Measurements from ENCODE around the gene MRPL37.

The MRPL37 gene

GRCh38 chr1:54223441-54224202 lies 23.7 kb downstream of the MRPL37 start:
- Histone ChIP-seq H3K4me3 (ENCODE audit: low read length) (no peak overlapping the region), H3K36me3 (ENCODE audit: control insufficient read depth, low read length) (peaks cover 12% of the 10 kb centered on the region), H3K79me2 (ENCODE audit: control insufficient read depth, low read length) (no peaks in the 10 kb centered on the region), H3K27me3 (ENCODE audit: control insufficient read depth, low read length) (no peaks in the 10 kb centered on the region), H3F3A (ENCODE audit: control insufficient read depth, insufficient read depth) (no peaks in the 10 kb centered on the region), H3K4me2 (ENCODE audit: low read length) (no peak overlapping the region), H3K27ac (ENCODE audit: low read depth, low read length) (no peak overlapping the region), H4K20me1 (ENCODE audit: control insufficient read depth, insufficient read depth, low read depth, low read length) (no peaks in the 10 kb centered on the region), H3K9me3 (ENCODE audit: control insufficient read depth, insufficient read depth, low read length) (no peaks in the 10 kb centered on the region), H3K9me2 (replicated peaks; ENCODE audit: control insufficient read depth, low read length) (no peaks in the 10 kb centered on the region), H3K4me1 (ENCODE audit: control insufficient read depth, low read length) (no peaks in the 10 kb centered on the region)
- TF ChIP-seq CTCF (IDR thresholded peaks at IDR 0.05; ENCODE audit: low read depth, low read length, poor library complexity, severe bottlenecking) (no peak), EZH2phosphoT487 (IDR thresholded peaks at IDR 0.05; ENCODE audit: borderline replicate concordance, low read length) (no peak)

GRCh38 chr1:54224233-54224632 lies 24.3 kb downstream of the MRPL37 start:
- Histone ChIP-seq H3K36me3 (ENCODE audit: control insufficient read depth, low read length) (peaks cover 5% of the 10 kb centered on the region), H3K27me3 (ENCODE audit: control insufficient read depth, low read length) (no peaks in the 10 kb centered on the region), H3K4me2 (ENCODE audit: low read length) (no peak overlapping the region), H3K27ac (ENCODE audit: low read depth, low read length) (no peak overlapping the region), H3K4me3 (ENCODE audit: low read length) (no peak overlapping the region), H3K79me2 (ENCODE audit: control insufficient read depth, low read length) (no peaks in the 10 kb centered on the region), H3K4me1 (ENCODE audit: control insufficient read depth, low read length) (no peaks in the 10 kb centered on the region), H3F3A (ENCODE audit: control insufficient read depth, insufficient read depth) (no peaks in the 10 kb centered on the region), H4K20me1 (ENCODE audit: control insufficient read depth, insufficient read depth, low read depth, low read length) (no peaks in the 10 kb centered on the region), H3K9me2 (replicated peaks; ENCODE audit: control insufficient read depth, low read length) (no peaks in the 10 kb centered on the region), H3K9me3 (ENCODE audit: control insufficient read depth, insufficient read depth, low read length) (no peaks in the 10 kb centered on the region)
- TF ChIP-seq CTCF (IDR thresholded peaks at IDR 0.05; ENCODE audit: low read depth, low read length, poor library complexity, severe bottlenecking) (no peak), EZH2phosphoT487 (IDR thresholded peaks at IDR 0.05; ENCODE audit: borderline replicate concordance, low read length) (no peak)

- no peaks in the 10 kb centered on the region for H3K36me3 ChIP-seq (ENCODE audit: control insufficient read depth, low read length)
- H4K20me1 ChIP-seq (ENCODE audit: control insufficient read depth, insufficient read depth, low read depth, low read length), result no peaks in the 10 kb centered on the region
- H3K9me3 ChIP-seq (ENCODE audit: control insufficient read depth, insufficient read depth, low read length), result no peaks in the 10 kb centered on the region
- no peak overlapping the region for H3K4me2 ChIP-seq (ENCODE audit: low read length)
- H3K27me3 ChIP-seq (ENCODE audit: control insufficient read depth, low read length), result no peaks in the 10 kb centered on the region
- H3K9me2 ChIP-seq (replicated peaks; ENCODE audit: control insufficient read depth, low read length), result no peaks in the 10 kb centered on the region
- no peak overlapping the region for H3K4me3 ChIP-seq (ENCODE audit: low read length)
- H3K4me1 ChIP-seq (ENCODE audit: control insufficient read depth, low read length), result no peaks in the 10 kb centered on the region
- no peaks in the 10 kb centered on the region for H3F3A ChIP-seq (ENCODE audit: control insufficient read depth, insufficient read depth)
- H3K79me2 ChIP-seq (ENCODE audit: control insufficient read depth, low read length), result no peaks in the 10 kb centered on the region
- no peak overlapping the region for H3K27ac ChIP-seq (ENCODE audit: low read depth, low read length)
- TF ChIP-seq CTCF (IDR thresholded peaks at IDR 0.05; ENCODE audit: low read depth, low read length, poor library complexity, severe bottlenecking) (no peak), EZH2phosphoT487 (IDR thresholded peaks at IDR 0.05; ENCODE audit: borderline replicate concordance, low read length) (no peak)
Observed at GRCh38 chr1:54225378-54225777, 25.4 kb downstream of the MRPL37 start.
